AG04450 (cell line): ENCODE data around the gene ACCSL. TPM values are rescaled to one million over a fixed set of nuclear protein-coding genes. Genes with fewer than 3 reads are reported as not detected.

ENCODE experiments used
- CTCF ChIA-PET: fragments of 300-600, 350-600 bp; formaldehyde crosslinking; extraction: SDS; loops from one replicate; lab custom pipeline; 2022; ENCODE audit warnings: antibody characterized with exemption, inconsistent platforms; lab: Charles Lee
- POLR2A ChIA-PET: fragments of 350-600 bp; formaldehyde crosslinking; extraction: SDS; loops from one replicate; lab custom pipeline; 2021; ENCODE audit warnings: antibody characterized with exemption, inconsistent platforms; lab: Yijun Ruan, JAX
- DNase-seq: peaks from one replicate; pipeline ENCODE4 v3.0.0-alpha.2; 2011; ENCODE audit warnings: low read depth, low spot score
- H3K27ac ChIP-seq: one replicate; pipeline ENCODE4 v1.5.1; 2012; ENCODE audit warnings: low read depth, low read length, control low read depth
- H3K27me3 ChIP-seq: one replicate; pipeline ENCODE4 v1.6.0; 2012; ENCODE audit warnings: low read length; ENCODE audit not compliant: control insufficient read depth, insufficient read depth
- H3K4me3 ChIP-seq: 2 replicates; pipeline ENCODE4 v1.5.1; 2011; ENCODE audit warnings: mild to moderate bottlenecking, low read depth, low read length, control low read depth
- H3K9me3 ChIP-seq: 2 replicates; pipeline ENCODE4 v1.5.1; 2012; ENCODE audit warnings: low read length; ENCODE audit not compliant: control insufficient read depth, insufficient read depth
- polyA plus RNA-seq: library from polyadenylated mRNA; depleted of rRNA; stranded (reverse); fragments of >200 nt; gene quantifications from 2 replicates; pipeline ENCODE4 v1.2.3, GENCODE V29; 2011
- TF ChIP-seq, protein P1 (sequence below): IDR thresholded peaks from 2 replicates; pipeline ENCODE4 v1.5.1; 2011; ENCODE audit warnings: low read depth, low read length, control low read depth, inconsistent platforms

ACCSL gene
- polyA plus RNA-seq, 1 experiment: not detected

DNA sequence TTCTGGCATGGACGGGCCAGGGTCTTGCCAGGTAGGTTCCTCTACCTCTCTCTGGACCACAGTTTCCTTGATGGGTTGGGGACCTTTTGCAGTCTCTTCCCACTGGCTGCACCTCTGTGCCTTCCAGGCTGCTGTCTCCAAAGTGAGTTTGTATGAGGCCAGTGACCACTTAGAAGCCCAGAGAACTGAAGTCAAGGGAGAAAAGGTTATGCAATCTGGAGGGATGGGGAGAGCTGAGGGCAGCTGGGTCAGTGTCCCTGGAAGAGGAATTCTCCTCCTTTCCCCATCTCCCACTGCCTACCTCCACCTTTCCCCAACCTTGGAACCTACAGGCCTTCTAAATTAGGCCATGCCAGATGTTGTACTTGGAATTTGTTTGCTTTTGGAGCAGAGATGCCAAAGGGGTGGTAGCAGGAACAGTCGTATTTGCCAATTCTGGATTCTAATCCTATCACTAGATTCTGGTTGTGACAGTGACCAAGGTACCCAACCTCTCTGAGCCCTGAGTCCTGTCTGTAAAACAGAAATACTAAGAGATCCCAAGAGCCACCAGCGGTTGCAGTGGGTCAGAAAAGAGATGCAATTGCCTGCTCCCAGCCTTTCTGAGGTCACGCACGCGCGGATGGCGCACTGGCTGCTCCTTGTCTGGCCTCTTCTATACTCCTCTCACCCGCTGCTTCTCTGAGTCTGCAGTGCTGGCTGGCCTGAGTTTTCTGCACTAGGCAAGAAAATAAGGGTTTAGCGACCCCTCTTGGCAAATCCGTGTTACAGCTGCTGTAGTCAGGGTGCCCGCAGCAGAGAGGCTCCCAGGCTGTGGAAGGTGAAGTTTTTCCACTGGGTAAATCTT, 10.7 kb upstream of the ACCSL start:
- peak; percentile 60 for DNase-seq
- Histone ChIP-seq H3K27me3 (peaks cover 17% of the 10 kb centered on the region), H3K27ac (no peak overlapping the region), H3K9me3 (no peaks in the 10 kb centered on the region; the same call in 1 of the 2 replicates), H3K4me3 (no peak overlapping the region)
- CTCF ChIA-PET: interaction anchor here (0.5 to 10.8 kb wide), 15 partner anchors 13 to 708 kb away, joined by 3 to 180 read pairs (median 5); partner anchors contain the start of gene C11orf96
- TF ChIP-seq, protein P1, sequence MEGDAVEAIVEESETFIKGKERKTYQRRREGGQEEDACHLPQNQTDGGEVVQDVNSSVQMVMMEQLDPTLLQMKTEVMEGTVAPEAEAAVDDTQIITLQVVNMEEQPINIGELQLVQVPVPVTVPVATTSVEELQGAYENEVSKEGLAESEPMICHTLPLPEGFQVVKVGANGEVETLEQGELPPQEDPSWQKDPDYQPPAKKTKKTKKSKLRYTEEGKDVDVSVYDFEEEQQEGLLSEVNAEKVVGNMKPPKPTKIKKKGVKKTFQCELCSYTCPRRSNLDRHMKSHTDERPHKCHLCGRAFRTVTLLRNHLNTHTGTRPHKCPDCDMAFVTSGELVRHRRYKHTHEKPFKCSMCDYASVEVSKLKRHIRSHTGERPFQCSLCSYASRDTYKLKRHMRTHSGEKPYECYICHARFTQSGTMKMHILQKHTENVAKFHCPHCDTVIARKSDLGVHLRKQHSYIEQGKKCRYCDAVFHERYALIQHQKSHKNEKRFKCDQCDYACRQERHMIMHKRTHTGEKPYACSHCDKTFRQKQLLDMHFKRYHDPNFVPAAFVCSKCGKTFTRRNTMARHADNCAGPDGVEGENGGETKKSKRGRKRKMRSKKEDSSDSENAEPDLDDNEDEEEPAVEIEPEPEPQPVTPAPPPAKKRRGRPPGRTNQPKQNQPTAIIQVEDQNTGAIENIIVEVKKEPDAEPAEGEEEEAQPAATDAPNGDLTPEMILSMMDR: peak; percentile 92
- POLR2A ChIA-PET: interaction anchor here (0.6 kb wide), 1 partner anchor 94 kb away, joined by 4 read pairs; the partner anchor contains the start of gene C11orf96

DNA sequence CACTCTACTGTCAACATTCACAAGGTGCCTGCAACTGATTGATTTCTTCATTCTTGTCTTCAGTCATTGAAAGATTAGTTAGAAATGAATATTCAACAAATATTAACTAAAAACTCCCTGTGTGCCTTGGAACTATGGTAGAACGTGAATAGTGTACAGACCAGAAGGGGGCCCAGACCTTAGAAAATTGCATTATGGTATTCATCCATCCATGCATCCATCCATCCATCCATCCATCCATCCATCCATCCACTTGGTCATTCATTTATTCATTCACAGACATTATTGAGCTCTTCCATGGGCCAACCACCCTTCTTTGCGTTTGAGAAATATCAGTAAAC, 10.2 kb upstream of the ACCSL start:
- Histone ChIP-seq H3K27me3 (peaks cover 19% of the 10 kb centered on the region), H3K27ac (no peak overlapping the region), H3K9me3 (no peaks in the 10 kb centered on the region; the same call in 1 of the 2 replicates), H3K4me3 (no peak overlapping the region)
- ChIA-PET POLR2A (no interaction called here), CTCF (interaction anchor here (0.6 to 10.8 kb wide), 19 partner anchors 14 to 156 kb away, joined by 3 to 180 read pairs (median 5); partner anchors contain the start of gene C11orf96)
- no peak for DNase-seq
- TF ChIP-seq, protein P1: no peak

DNA sequence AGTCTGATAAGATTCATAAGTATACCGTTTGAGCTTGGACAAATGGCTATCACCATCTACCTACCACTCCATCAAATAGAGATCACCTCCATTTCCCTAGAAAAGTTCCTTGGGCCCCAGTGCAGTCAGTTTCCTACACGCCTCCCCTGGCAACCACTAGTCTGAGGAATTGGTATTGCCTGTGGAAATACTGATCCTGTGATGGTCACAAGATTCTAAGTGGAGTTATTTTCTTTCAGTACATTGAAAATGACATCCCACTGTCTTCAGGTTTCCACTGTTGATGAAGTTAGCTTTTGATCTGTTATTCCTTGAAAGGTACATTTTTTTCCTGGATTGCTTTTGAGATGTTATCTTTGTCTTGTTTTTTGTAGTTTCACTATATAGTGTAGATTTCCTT, 4.6 kb upstream of the ACCSL start:
- peaks cover 17% of the 10 kb centered on the region for H3K27me3 ChIP-seq
- CTCF ChIA-PET: interaction anchor here (1.4 to 10.8 kb wide), 2 partner anchors 51 to 154 kb away, joined by 3 to 180 read pairs; no protein-coding TSS in a partner anchor
- no peak for DNase-seq
- no peaks in the 10 kb centered on the region; the same call in 1 of the 2 replicates for H3K9me3 ChIP-seq
- no peak overlapping the region for H3K27ac ChIP-seq
- TF ChIP-seq, protein P1: no peak
- H3K4me3 ChIP-seq: no peak overlapping the region
- POLR2A ChIA-PET: no interaction called here

DNA sequence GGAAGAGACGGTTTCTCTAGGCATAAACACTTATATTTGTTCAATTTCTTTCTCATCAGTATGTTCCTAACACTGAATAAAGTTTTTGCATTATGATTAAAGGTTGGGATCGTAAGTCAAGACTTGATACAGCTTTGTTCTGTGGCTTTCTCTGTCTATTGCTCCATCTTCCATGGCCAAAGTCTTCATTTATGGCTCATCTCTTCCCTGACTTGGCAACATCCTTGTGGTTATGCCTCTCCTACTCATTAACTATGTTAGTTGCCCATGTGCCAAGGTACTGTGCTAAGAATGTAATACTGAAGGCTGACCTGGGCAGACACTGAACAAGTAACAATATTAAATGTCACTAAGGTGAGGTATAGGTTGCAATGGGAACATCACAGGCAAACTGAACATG, 1.6 kb upstream of the ACCSL start:
- CTCF ChIA-PET: interaction anchor here (10.8 kb wide), 1 partner anchor 157 kb away, joined by 180 read pairs; no protein-coding TSS in a partner anchor
- Histone ChIP-seq H3K4me3 (no peak overlapping the region), H3K9me3 (no peaks in the 10 kb centered on the region), H3K27ac (no peak overlapping the region), H3K27me3 (peaks cover 16% of the 10 kb centered on the region)
- POLR2A ChIA-PET: no interaction called here
- DNase-seq: no peak
- TF ChIP-seq, protein P1: no peak

DNA sequence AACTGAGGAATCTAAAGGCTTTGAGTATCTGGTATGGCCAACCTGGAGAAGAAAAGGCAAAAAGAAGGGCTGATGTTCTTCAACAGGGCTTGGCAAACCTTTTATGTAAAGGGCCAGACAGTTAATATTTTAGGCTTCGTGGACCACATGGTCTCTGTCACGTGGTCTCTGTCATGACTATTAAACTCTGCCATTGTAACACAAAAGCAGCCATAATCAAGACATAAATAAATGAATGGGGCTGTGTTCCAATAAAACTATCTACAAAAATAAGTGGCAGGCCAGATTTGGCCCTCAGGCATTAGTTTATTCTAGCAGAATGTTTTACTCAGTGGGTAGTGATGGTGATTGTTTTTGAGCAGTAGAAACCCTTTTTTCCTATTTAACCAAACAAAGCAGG, 483 bp upstream of the ACCSL start:
- TF ChIP-seq, protein P1: no peak
- H3K27ac ChIP-seq: no peak overlapping the region
- ChIA-PET CTCF (no interaction called here), POLR2A (no interaction called here)
- H3K4me3 ChIP-seq: no peak overlapping the region
- no peak for DNase-seq
- no peaks in the 10 kb centered on the region for H3K9me3 ChIP-seq
- H3K27me3 ChIP-seq: peaks cover 13% of the 10 kb centered on the region
